ENCODE measurements around the gene PSMA4.
A peak's percentile ranks its signal among the peaks of the same experiment; 100 is the strongest.
"Not testable (repeated sequence)": the region's sequence is repeated elsewhere in the genome, so short reads cannot be mapped to it uniquely, and the experiment has no call there.

Gene PSMA4

GRCh38 chr15:78539464-78540140 is 642 bp upstream of the PSMA4 start:
- H3K9me3 Mint-ChIP-seq, result not testable (repeated sequence)
- Mint-ChIP-seq H3K4me1 (peaks cover 18% of the 10 kb centered on the region), H3K4me3 (peak overlapping the region; percentile 85)

GRCh38 chr15:78540871-78541743 is 863 bp downstream of the PSMA4 start:
- H3K4me3 Mint-ChIP-seq, result peak overlapping the region; percentile 85
- ATAC-seq, result no peak
- H3K27me3 Mint-ChIP-seq, result no peaks in the 10 kb centered on the region
- H3K9me3 Mint-ChIP-seq, result no peaks in the 10 kb centered on the region
- peak overlapping the region; percentile 95 for H3K27ac Mint-ChIP-seq
- peaks cover 22% of the 10 kb centered on the region for H3K36me3 Mint-ChIP-seq
- peaks cover 18% of the 10 kb centered on the region for H3K4me1 Mint-ChIP-seq

More at GRCh38 chr15:78539464-78540140, 642 bp upstream of the PSMA4 start:
- ATAC-seq, H3K27me3 Mint-ChIP-seq: not testable (repeated sequence)
- H3K36me3 Mint-ChIP-seq, result peaks cover 16% of the 10 kb centered on the region
- peak overlapping the region; percentile 95 for H3K27ac Mint-ChIP-seq

GRCh38 chr15:78541744-78542034 is 1.4 kb downstream of the PSMA4 start:
- ATAC-seq, result no peak
- peak overlapping the region; percentile 95 for H3K27ac Mint-ChIP-seq
- H3K36me3 Mint-ChIP-seq, result peaks cover 28% of the 10 kb centered on the region
- no peaks in the 10 kb centered on the region for H3K27me3 Mint-ChIP-seq
- H3K4me1 Mint-ChIP-seq, result peaks cover 18% of the 10 kb centered on the region
- peak overlapping the region; percentile 85 for H3K4me3 Mint-ChIP-seq
- H3K9me3 Mint-ChIP-seq, result no peaks in the 10 kb centered on the region

GRCh38 chr15:78542647-78543046 is 2.4 kb downstream of the PSMA4 start:
- H3K27ac Mint-ChIP-seq, result no peak overlapping the region
- H3K27me3 Mint-ChIP-seq, result no peaks in the 10 kb centered on the region
- peaks cover 30% of the 10 kb centered on the region for H3K36me3 Mint-ChIP-seq
- no peak for ATAC-seq
- H3K4me3 Mint-ChIP-seq, result peak overlapping the region; percentile 9
- no peaks in the 10 kb centered on the region for H3K9me3 Mint-ChIP-seq
- peaks cover 18% of the 10 kb centered on the region for H3K4me1 Mint-ChIP-seq

GRCh38 chr15:78550194-78550593 is 9.9 kb downstream of the PSMA4 start:
- Mint-ChIP-seq H3K4me3 (no peak overlapping the region), H3K4me1 (no peaks in the 10 kb centered on the region), H3K36me3 (peaks cover 35% of the 10 kb centered on the region), H3K9me3 (no peaks in the 10 kb centered on the region), H3K27me3 (no peaks in the 10 kb centered on the region), H3K27ac (no peak overlapping the region)
- no peak for ATAC-seq

GRCh38 chr15:78550815-78551214 is 10.6 kb downstream of the PSMA4 start:
- no peak overlapping the region for H3K4me3 Mint-ChIP-seq
- no peaks in the 10 kb centered on the region for H3K27me3 Mint-ChIP-seq
- no peak for ATAC-seq
- no peak overlapping the region for H3K27ac Mint-ChIP-seq
- no peaks in the 10 kb centered on the region for H3K4me1 Mint-ChIP-seq
- H3K9me3 Mint-ChIP-seq, result no peaks in the 10 kb centered on the region
- H3K36me3 Mint-ChIP-seq, result peaks cover 32% of the 10 kb centered on the region

- peaks cover 21% of the 10 kb centered on the region for H3K36me3 Mint-ChIP-seq
- no peaks in the 10 kb centered on the region for H3K27me3 Mint-ChIP-seq
- no peak for ATAC-seq
- no peak overlapping the region for H3K27ac Mint-ChIP-seq
- no peaks in the 10 kb centered on the region for H3K9me3 Mint-ChIP-seq
- no peaks in the 10 kb centered on the region for H3K4me1 Mint-ChIP-seq
- H3K4me3 Mint-ChIP-seq, result no peak overlapping the region
Measured at GRCh38 chr15:78551902-78552301, 11.7 kb downstream of the PSMA4 start.

- H3K4me3 Mint-ChIP-seq, result no peak overlapping the region
- H3K36me3 Mint-ChIP-seq, result peaks cover 21% of the 10 kb centered on the region
Measured at GRCh38 chr15:78552597-78552996, 12.4 kb downstream of the PSMA4 start.

GRCh38 chr15:78560201-78560600 is 20.0 kb downstream of the PSMA4 start:
- not testable (repeated sequence) for H3K9me3 Mint-ChIP-seq, H3K4me1 Mint-ChIP-seq, H3K27ac Mint-ChIP-seq, ATAC-seq, H3K36me3 Mint-ChIP-seq, H3K4me3 Mint-ChIP-seq
- H3K27me3 Mint-ChIP-seq, result peaks cover 27% of the 10 kb centered on the region

More at GRCh38 chr15:78552597-78552996, 12.4 kb downstream of the PSMA4 start:
- Mint-ChIP-seq H3K4me1 (no peaks in the 10 kb centered on the region), H3K27me3 (no peaks in the 10 kb centered on the region), H3K9me3 (no peaks in the 10 kb centered on the region), H3K27ac (no peak overlapping the region)
- ATAC-seq, result no peak

- ATAC-seq, result no peak
- no peak overlapping the region for H3K4me3 Mint-ChIP-seq
- peaks cover 36% of the 10 kb centered on the region for H3K27me3 Mint-ChIP-seq
- H3K36me3 Mint-ChIP-seq, result no peaks in the 10 kb centered on the region
- no peaks in the 10 kb centered on the region for H3K9me3 Mint-ChIP-seq
- peaks cover 17% of the 10 kb centered on the region for H3K4me1 Mint-ChIP-seq
- H3K27ac Mint-ChIP-seq, result no peak overlapping the region
Measured at GRCh38 chr15:78561490-78561889, 21.2 kb downstream of the PSMA4 start.

- H3K27me3 Mint-ChIP-seq, result peaks cover 49% of the 10 kb centered on the region
- ATAC-seq, result no peak
- H3K9me3 Mint-ChIP-seq, result no peaks in the 10 kb centered on the region
- H3K4me3 Mint-ChIP-seq, result no peak overlapping the region
- no peaks in the 10 kb centered on the region for H3K36me3 Mint-ChIP-seq
- H3K4me1 Mint-ChIP-seq, result peaks cover 20% of the 10 kb centered on the region
- no peak overlapping the region for H3K27ac Mint-ChIP-seq
Measured at GRCh38 chr15:78563092-78563491, 22.8 kb downstream of the PSMA4 start.

GRCh38 chr15:78564743-78565096 is 24.5 kb downstream of the PSMA4 start:
- H3K4me1 Mint-ChIP-seq, result peaks cover 20% of the 10 kb centered on the region
- H3K27ac Mint-ChIP-seq, result peak overlapping the region; percentile 82
- H3K9me3 Mint-ChIP-seq, result no peaks in the 10 kb centered on the region
- H3K36me3 Mint-ChIP-seq, result no peaks in the 10 kb centered on the region
- peak overlapping the region; percentile 97 for H3K4me3 Mint-ChIP-seq
- ATAC-seq, result no peak
- H3K27me3 Mint-ChIP-seq, result peaks cover 49% of the 10 kb centered on the region

GRCh38 chr15:78565097-78565950 is 25.1 kb downstream of the PSMA4 start, which contains the start of gene CHRNA5:
TSS of gene CHRNA5 (plus strand) at chr15:78565520. CDS start at chr15:78565720, 200 bp downstream.
- Mint-ChIP-seq H3K9me3 (no peaks in the 10 kb centered on the region), H3K27ac (peak within 1 kb of the TSS; percentile 82), H3K4me3 (peak within 1 kb of the TSS; percentile 97), H3K27me3 (peaks cover 49% of the 10 kb centered on the region), H3K36me3 (no peaks in the 10 kb centered on the region), H3K4me1 (peaks cover 20% of the 10 kb centered on the region)
- ATAC-seq, result peak; percentile 80

GRCh38 chr15:78565951-78566774 is 25.9 kb downstream of the PSMA4 start:
- H3K27me3 Mint-ChIP-seq, result peaks cover 48% of the 10 kb centered on the region
- H3K4me3 Mint-ChIP-seq, result peak overlapping the region; percentile 97
- H3K9me3 Mint-ChIP-seq, result no peaks in the 10 kb centered on the region
- ATAC-seq, result peak; percentile 31
- H3K4me1 Mint-ChIP-seq, result peaks cover 20% of the 10 kb centered on the region
- no peak overlapping the region for H3K27ac Mint-ChIP-seq
- no peaks in the 10 kb centered on the region for H3K36me3 Mint-ChIP-seq

Data from stimulated activated memory B cell treated with anti-CD40 and anti-IgM and Interleukin-4, amounts not matched to agents 10 μg/mL and 1 μg/mL and 100 μg/mL, for 72 hours (primary cell).